ENCODE data around the gene FAM118A. TPM values are rescaled to one million over a fixed set of nuclear protein-coding genes. Genes with fewer than 3 reads are reported as not detected.
"Not testable (repeated sequence)": the region's sequence is repeated elsewhere in the genome, so short reads cannot be mapped to it uniquely, and the experiment has no call there.

Gene FAM118A
- polyA plus RNA-seq, 1 donor = 72.0 TPM

- DNase-seq = not testable (repeated sequence)
- no CpG with 5 or more reads among the region's 6 CpGs for WGBS (ENCODE audit: insufficient coverage, low lambda C conversion rate)
- H3K4me1 ChIP-seq (ENCODE audit: control insufficient read depth, insufficient read depth, low read length) = peaks cover 19% of the 10 kb centered on the region
These were observed 14.7 kb upstream of the FAM118A start for GRCh38 chr22:45295004-45295403.

GRCh38 chr22:45295492-45295891 lies 14.2 kb upstream of the FAM118A start:
- DNase-seq = no peak
- no peak overlapping the region for H3K27ac ChIP-seq (ENCODE audit: low read length)
- H3K4me1 ChIP-seq (ENCODE audit: control insufficient read depth, insufficient read depth, low read length) = peaks cover 14% of the 10 kb centered on the region
- no peak overlapping the region for H3K4me3 ChIP-seq (ENCODE audit: low read length)
- no peaks in the 10 kb centered on the region for H3K36me3 ChIP-seq (ENCODE audit: control insufficient read depth, insufficient read depth, low read length)
- H3K9me3 ChIP-seq (ENCODE audit: control insufficient read depth, low read depth, low read length) = peaks cover 5% of the 10 kb centered on the region
- H3K27me3 ChIP-seq (ENCODE audit: control insufficient read depth, insufficient read depth, low read length) = no peaks in the 10 kb centered on the region
- no CpG with 5 or more reads among the region's 9 CpGs for WGBS (ENCODE audit: insufficient coverage, low lambda C conversion rate)

More at GRCh38 chr22:45295004-45295403, 14.7 kb upstream of the FAM118A start:
- H3K4me3 ChIP-seq (ENCODE audit: low read length); H3K27me3 ChIP-seq (ENCODE audit: control insufficient read depth, insufficient read depth, low read length); H3K36me3 ChIP-seq (ENCODE audit: control insufficient read depth, insufficient read depth, low read length); H3K9me3 ChIP-seq (ENCODE audit: control insufficient read depth, low read depth, low read length); H3K27ac ChIP-seq (ENCODE audit: low read length): not testable (repeated sequence)

GRCh38 chr22:45296628-45297297 lies 13.0 kb upstream of the FAM118A start:
- Histone ChIP-seq H3K27me3 (ENCODE audit: control insufficient read depth, insufficient read depth, low read length) (no peaks in the 10 kb centered on the region), H3K9me3 (ENCODE audit: control insufficient read depth, low read depth, low read length) (peaks cover under 1% of the 10 kb centered on the region), H3K4me1 (ENCODE audit: control insufficient read depth, insufficient read depth, low read length) (peaks cover 7% of the 10 kb centered on the region), H3K27ac (ENCODE audit: low read length) (no peak overlapping the region), H3K4me3 (ENCODE audit: low read length) (no peak overlapping the region), H3K36me3 (ENCODE audit: control insufficient read depth, insufficient read depth, low read length) (no peaks in the 10 kb centered on the region)
- DNase-seq = no peak
- no CpG with 5 or more reads among the region's 13 CpGs for WGBS (ENCODE audit: insufficient coverage, low lambda C conversion rate)

- WGBS (ENCODE audit: insufficient coverage, low lambda C conversion rate) = no CpG with 5 or more reads among the region's 15 CpGs
- Histone ChIP-seq H3K4me3 (ENCODE audit: low read length) (no peak overlapping the region), H3K4me1 (ENCODE audit: control insufficient read depth, insufficient read depth, low read length) (no peaks in the 10 kb centered on the region), H3K36me3 (ENCODE audit: control insufficient read depth, insufficient read depth, low read length) (no peaks in the 10 kb centered on the region), H3K27me3 (ENCODE audit: control insufficient read depth, insufficient read depth, low read length) (no peaks in the 10 kb centered on the region), H3K9me3 (ENCODE audit: control insufficient read depth, low read depth, low read length) (no peaks in the 10 kb centered on the region), H3K27ac (ENCODE audit: low read length) (no peak overlapping the region)
- no peak for DNase-seq
These were observed 10.7 kb upstream of the FAM118A start for GRCh38 chr22:45298934-45299505.

GRCh38 chr22:45302751-45303150 lies 7.0 kb upstream of the FAM118A start:
- H3K9me3 ChIP-seq (ENCODE audit: control insufficient read depth, low read depth, low read length) = no peaks in the 10 kb centered on the region
- no peaks in the 10 kb centered on the region for H3K27me3 ChIP-seq (ENCODE audit: control insufficient read depth, insufficient read depth, low read length)
- H3K27ac ChIP-seq (ENCODE audit: low read length) = no peak overlapping the region
- 92% methylated on average over 2 of the region's 8 CpGs for WGBS (ENCODE audit: insufficient coverage, low lambda C conversion rate)
- no peak for DNase-seq
- peaks cover 19% of the 10 kb centered on the region for H3K4me1 ChIP-seq (ENCODE audit: control insufficient read depth, insufficient read depth, low read length)
- no peaks in the 10 kb centered on the region for H3K36me3 ChIP-seq (ENCODE audit: control insufficient read depth, insufficient read depth, low read length)
- H3K4me3 ChIP-seq (ENCODE audit: low read length) = no peak overlapping the region

DNA sequence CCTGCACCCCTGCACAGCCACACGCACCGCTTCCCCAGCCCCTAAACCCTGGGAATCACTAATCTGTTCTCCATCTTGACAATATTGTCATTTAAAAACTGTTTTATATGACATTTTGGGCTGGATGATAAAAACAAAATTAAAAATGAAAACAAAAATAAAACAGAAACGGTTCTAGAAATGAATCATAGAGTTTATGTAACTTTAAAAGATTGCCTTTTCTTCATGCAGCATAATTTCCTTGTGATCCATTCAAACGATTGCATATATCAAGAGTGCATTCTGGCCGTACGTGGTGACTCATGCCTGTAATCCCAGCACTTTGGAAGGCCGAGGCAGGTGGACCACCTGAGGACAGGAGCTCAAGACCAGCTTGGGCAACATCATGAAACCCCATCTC lies 6.6 kb upstream of the FAM118A start:
- DNase-seq = no peak
- H3K4me3 ChIP-seq (ENCODE audit: low read length) = no peak overlapping the region
- 95% methylated on average over 2 of the region's 7 CpGs for WGBS (ENCODE audit: insufficient coverage, low lambda C conversion rate)
- H3K4me1 ChIP-seq (ENCODE audit: control insufficient read depth, insufficient read depth, low read length) = peaks cover 19% of the 10 kb centered on the region
- no peaks in the 10 kb centered on the region for H3K36me3 ChIP-seq (ENCODE audit: control insufficient read depth, insufficient read depth, low read length)
- H3K9me3 ChIP-seq (ENCODE audit: control insufficient read depth, low read depth, low read length) = no peaks in the 10 kb centered on the region
- H3K27me3 ChIP-seq (ENCODE audit: control insufficient read depth, insufficient read depth, low read length) = no peaks in the 10 kb centered on the region
- H3K27ac ChIP-seq (ENCODE audit: low read length) = no peak overlapping the region

DNA sequence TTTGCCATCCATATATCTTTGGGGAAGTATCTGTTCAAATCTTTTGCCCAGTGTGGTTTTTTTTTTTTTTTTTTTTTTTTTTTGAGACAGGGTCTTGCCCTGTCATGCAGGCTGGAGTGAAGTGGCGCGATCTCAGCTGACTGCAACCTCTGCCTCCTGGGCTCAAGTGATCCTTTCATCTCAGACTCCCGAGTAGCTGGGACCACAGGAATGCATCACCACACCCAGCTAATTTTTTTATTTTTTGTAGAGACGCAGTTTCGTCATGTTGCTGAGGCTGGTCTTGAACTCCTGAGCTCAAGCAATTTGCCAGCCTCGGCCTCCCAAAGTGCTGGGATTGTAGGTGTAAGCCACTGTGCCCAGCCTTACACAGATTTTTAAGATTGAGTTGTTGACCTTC lies 4.8 kb upstream of the FAM118A start:
- Histone ChIP-seq H3K4me1 (ENCODE audit: control insufficient read depth, insufficient read depth, low read length) (peaks cover 29% of the 10 kb centered on the region), H3K9me3 (ENCODE audit: control insufficient read depth, low read depth, low read length) (no peaks in the 10 kb centered on the region), H3K4me3 (ENCODE audit: low read length) (no peak overlapping the region), H3K36me3 (ENCODE audit: control insufficient read depth, insufficient read depth, low read length) (no peaks in the 10 kb centered on the region), H3K27me3 (ENCODE audit: control insufficient read depth, insufficient read depth, low read length) (no peaks in the 10 kb centered on the region), H3K27ac (ENCODE audit: low read length) (peak overlapping the region; percentile 65)
- WGBS (ENCODE audit: insufficient coverage, low lambda C conversion rate) = no CpG with 5 or more reads among the region's 6 CpGs
- no peak for DNase-seq

DNA sequence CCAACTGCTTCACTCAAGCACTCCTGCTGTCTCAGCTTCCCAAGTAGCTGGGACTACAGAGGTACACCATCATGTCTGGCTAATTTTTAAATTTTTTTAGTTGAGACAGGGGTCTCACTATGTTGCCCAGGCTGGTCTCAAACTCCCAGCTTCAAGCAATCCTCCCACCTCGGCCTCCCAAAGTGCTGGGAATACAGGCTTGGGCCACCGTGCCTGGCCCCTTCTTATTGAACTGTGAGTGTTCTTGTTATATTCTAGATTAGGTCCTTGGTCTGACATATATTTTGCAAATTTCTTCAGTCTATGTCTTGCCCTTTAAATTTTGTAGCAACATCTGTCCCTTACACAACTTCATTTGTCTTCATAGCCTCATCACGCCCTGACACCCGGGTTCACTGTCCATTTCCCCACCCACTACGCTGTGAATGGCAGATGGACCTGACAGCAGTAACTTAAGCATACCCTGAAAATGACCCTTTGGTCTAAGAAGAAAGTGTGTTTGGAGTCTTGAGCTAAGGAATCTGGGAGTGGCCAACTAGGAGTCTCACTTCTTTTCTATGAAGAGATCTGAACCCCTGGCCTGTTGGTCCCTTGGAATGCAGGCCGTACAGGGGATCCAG lies 4.2 kb upstream of the FAM118A start:
- Histone ChIP-seq H3K4me3 (ENCODE audit: low read length) (no peak overlapping the region), H3K9me3 (ENCODE audit: control insufficient read depth, low read depth, low read length) (no peaks in the 10 kb centered on the region), H3K27ac (ENCODE audit: low read length) (peak overlapping the region; percentile 76), H3K36me3 (ENCODE audit: control insufficient read depth, insufficient read depth, low read length) (no peaks in the 10 kb centered on the region), H3K4me1 (ENCODE audit: control insufficient read depth, insufficient read depth, low read length) (peaks cover 29% of the 10 kb centered on the region), H3K27me3 (ENCODE audit: control insufficient read depth, insufficient read depth, low read length) (no peaks in the 10 kb centered on the region)
- DNase-seq = peak; percentile 91 to 94
- 0% methylated on average over 1 of the region's 6 CpGs for WGBS (ENCODE audit: insufficient coverage, low lambda C conversion rate)

- DNase-seq = no peak
- H3K4me3 ChIP-seq (ENCODE audit: low read length) = no peak overlapping the region
- H3K36me3 ChIP-seq (ENCODE audit: control insufficient read depth, insufficient read depth, low read length) = no peaks in the 10 kb centered on the region
- H3K27ac ChIP-seq (ENCODE audit: low read length) = peak overlapping the region; percentile 76
- peaks cover 33% of the 10 kb centered on the region for H3K4me1 ChIP-seq (ENCODE audit: control insufficient read depth, insufficient read depth, low read length)
- WGBS (ENCODE audit: insufficient coverage, low lambda C conversion rate) = no CpG with 5 or more reads among the region's 9 CpGs
- no peaks in the 10 kb centered on the region for H3K27me3 ChIP-seq (ENCODE audit: control insufficient read depth, insufficient read depth, low read length)
- no peaks in the 10 kb centered on the region for H3K9me3 ChIP-seq (ENCODE audit: control insufficient read depth, low read depth, low read length)
These were observed 3.6 kb upstream of the FAM118A start for GRCh38 chr22:45306139-45306538.

DNA sequence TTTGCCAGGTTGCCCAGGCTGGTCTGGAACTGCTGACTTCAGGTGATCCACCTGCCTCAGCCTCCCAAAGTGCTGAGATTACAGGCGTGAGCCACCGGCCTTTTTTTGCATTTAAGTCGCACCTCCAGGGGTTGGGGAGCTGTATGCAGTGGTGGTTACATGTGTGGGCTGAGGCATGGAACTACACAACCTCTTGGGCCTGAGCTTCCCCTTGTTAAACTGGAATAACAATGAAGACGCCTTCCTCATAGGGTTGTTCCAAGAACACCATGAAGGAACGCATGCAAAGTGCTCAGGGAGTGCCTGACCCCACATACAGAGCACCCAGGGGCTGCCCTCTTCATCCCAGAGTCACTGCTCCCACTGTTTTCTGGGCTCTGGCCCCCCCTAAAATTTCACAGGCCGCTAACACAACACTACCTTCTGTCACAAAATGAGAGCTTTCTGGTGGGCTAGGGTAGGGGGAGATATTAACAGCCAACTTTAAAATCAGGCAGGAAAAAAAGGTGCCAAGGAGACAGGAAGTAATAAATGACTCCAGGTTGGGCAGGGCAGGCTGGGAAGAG lies 1.3 kb upstream of the FAM118A start:
- Histone ChIP-seq H3K9me3 (ENCODE audit: control insufficient read depth, low read depth, low read length) (no peaks in the 10 kb centered on the region), H3K36me3 (ENCODE audit: control insufficient read depth, insufficient read depth, low read length) (peaks cover 3% of the 10 kb centered on the region), H3K27ac (ENCODE audit: low read length) (peak overlapping the region; percentile 83), H3K27me3 (ENCODE audit: control insufficient read depth, insufficient read depth, low read length) (no peaks in the 10 kb centered on the region), H3K4me3 (ENCODE audit: low read length) (peak overlapping the region; percentile 46), H3K4me1 (ENCODE audit: control insufficient read depth, insufficient read depth, low read length) (peaks cover 43% of the 10 kb centered on the region)
- DNase-seq = peak in 1 of 2 donors; percentile 58
- WGBS (ENCODE audit: insufficient coverage, low lambda C conversion rate) = no CpG with 5 or more reads among the region's 6 CpGs
